ENCODE data around the gene DGLUCY. TPM values are rescaled to one million over a fixed set of nuclear protein-coding genes. Genes with fewer than 3 reads are reported as not detected.

Gene DGLUCY
- total and polyA plus RNA-seq, 7 donors, result 20.4 to 135 (median 77.5) TPM

GRCh38 chr14:91098591-91098990, 15.3 kb upstream of the DGLUCY start:
- intact Hi-C loops (cut with DNase I), result loop anchor here in 1 of 2 donors (5.0 kb wide), 1 partner anchor 36 kb away; the partner anchor contains the start of gene RPS6KA5
- DNase-seq (peak; percentile 20 to 69), ATAC-seq (peak; percentile 10 to 48 (median 36))
- TF ChIP-seq CTCF (IDR thresholded peaks at IDR 0.05), result no peak
- Histone ChIP-seq H3K9me3 (no peaks in the 10 kb centered on the region), H3K36me3 (ENCODE audit: insufficient read depth in 1 of 2, low read depth in 1 of 2) (no peaks in the 10 kb centered on the region), H3K27me3 (ENCODE audit: insufficient read depth in 3 of 3, low read length in 2 of 3) (no peaks in the 10 kb centered on the region), H3K4me1 (peaks cover 15% of the 10 kb centered on the region), H3K4me3 (no peak overlapping the region), H3K27ac (peak overlapping the region; percentile 67)
- 24 to 47% (median 24%) methylated on average over 3 of the region's 3 CpGs for WGBS, 3 donors

- no peak for TF ChIP-seq CTCF (IDR thresholded peaks at IDR 0.05)
- H3K27me3 ChIP-seq (ENCODE audit: insufficient read depth in 3 of 3, low read length in 2 of 3), result no peaks in the 10 kb centered on the region
- H3K4me1 ChIP-seq, result peaks cover 6% of the 10 kb centered on the region
- no peak for DNase-seq
- 85 to 91% (median 89%) methylated on average over 5 of the region's 5 CpGs for WGBS, 3 donors
- no peaks in the 10 kb centered on the region for H3K36me3 ChIP-seq (ENCODE audit: insufficient read depth in 1 of 2, low read depth in 1 of 2)
- no peak overlapping the region for H3K4me3 ChIP-seq
- H3K27ac ChIP-seq, result no peak overlapping the region
- H3K9me3 ChIP-seq, result no peaks in the 10 kb centered on the region
- intact Hi-C loops (cut with DNase I), result no loop called here
- ATAC-seq, result no peak
Measured at GRCh38 chr14:91100102-91100501, 13.8 kb upstream of the DGLUCY start.

- DNase-seq (no peak), ATAC-seq (peak in 1 of 4 donors; percentile 15)
- Histone ChIP-seq H3K27me3 (ENCODE audit: insufficient read depth in 3 of 3, low read length in 2 of 3) (no peaks in the 10 kb centered on the region), H3K4me1 (peaks cover 4% of the 10 kb centered on the region), H3K4me3 (no peak overlapping the region), H3K36me3 (ENCODE audit: insufficient read depth in 1 of 2, low read depth in 1 of 2) (no peaks in the 10 kb centered on the region), H3K9me3 (no peaks in the 10 kb centered on the region), H3K27ac (no peak overlapping the region)
- intact Hi-C loops (cut with DNase I), result no loop called here
- WGBS, 3 donors, result 32 to 42% (median 41%) methylated on average over 8 of the region's 8 CpGs
- TF ChIP-seq CTCF (IDR thresholded peaks at IDR 0.05), result no peak
Measured at GRCh38 chr14:91103116-91103515, 10.8 kb upstream of the DGLUCY start.

- Histone ChIP-seq H3K27ac (peak overlapping the region; percentile 27), H3K4me1 (peaks cover 10% of the 10 kb centered on the region), H3K27me3 (ENCODE audit: insufficient read depth in 3 of 3, low read length in 2 of 3) (no peaks in the 10 kb centered on the region), H3K36me3 (ENCODE audit: insufficient read depth in 1 of 2, low read depth in 1 of 2) (no peaks in the 10 kb centered on the region), H3K9me3 (no peaks in the 10 kb centered on the region), H3K4me3 (no peak overlapping the region)
- ATAC-seq (peak in 2 of 4 donors; percentile 38 to 51), DNase-seq (peak in 1 of 2 donors; percentile 67)
- intact Hi-C loops (cut with DNase I), result no loop called here
- WGBS, 3 donors, result 50 to 68% (median 53%) methylated on average over 7 of the region's 7 CpGs
- TF ChIP-seq CTCF (IDR thresholded peaks at IDR 0.05), result no peak
Measured at GRCh38 chr14:91108941-91109611, 4.8 kb upstream of the DGLUCY start.

GRCh38 chr14:91111443-91111842, 2.4 kb upstream of the DGLUCY start:
- Histone ChIP-seq H3K4me1 (peaks cover 20% of the 10 kb centered on the region), H3K9me3 (no peaks in the 10 kb centered on the region), H3K4me3 (no peak overlapping the region), H3K27me3 (ENCODE audit: insufficient read depth in 3 of 3, low read length in 2 of 3) (no peaks in the 10 kb centered on the region), H3K36me3 (ENCODE audit: insufficient read depth in 1 of 2, low read depth in 1 of 2) (no peaks in the 10 kb centered on the region), H3K27ac (no peak overlapping the region)
- ATAC-seq (no peak), DNase-seq (no peak)
- no peak for TF ChIP-seq CTCF (IDR thresholded peaks at IDR 0.05)
- intact Hi-C loops (cut with DNase I), result no loop called here
- 80 to 94% (median 87%) methylated on average over 1 of the region's 1 CpG for WGBS, 3 donors
